Liver (tissue), 9 donors: Measurements from ENCODE around the gene SCD5. TPM values are rescaled to one million over a fixed set of nuclear protein-coding genes. Genes with fewer than 3 reads are reported as not detected.

Experiments used
- DNase-seq: peaks from one replicate; pipeline ENCODE4 v3.0.0-alpha.2; 2017; ENCODE audit warnings: low spot score
- H3K27ac ChIP-seq, 2 donors: one replicate each; pipeline ENCODE4 v1.7.0; 2013; ENCODE audit warnings: inconsistent platforms in 2 of 2, low read length in 2 of 2, control low read depth in 1 of 2, low read depth in 1 of 2, mild to moderate bottlenecking in 1 of 2
- H3K27me3 ChIP-seq, 4 donors: one replicate each; pipeline versions ENCODE4 v1.6.1 to v1.7.0; 2013; ENCODE audit warnings: low read length in 3 of 4, inconsistent platforms in 1 of 4, mild to moderate bottlenecking in 1 of 4, moderate library complexity in 1 of 4; ENCODE audit not compliant: control insufficient read depth in 4 of 4, insufficient read depth in 4 of 4
- H3K36me3 ChIP-seq, 4 donors: one replicate each; pipeline versions ENCODE4 v1.6.1 to v1.7.0; 2013; ENCODE audit warnings: low read length in 3 of 4, mild to moderate bottlenecking in 3 of 4, low read depth in 1 of 4, moderate library complexity in 1 of 4; ENCODE audit not compliant: control insufficient read depth in 4 of 4, insufficient read depth in 3 of 4
- H3K4me1 ChIP-seq, 4 donors: one replicate each; pipeline versions ENCODE4 v1.6.1 to v1.7.0; 2013; ENCODE audit warnings: low read length in 3 of 4, mild to moderate bottlenecking in 3 of 4, moderate library complexity in 1 of 4; ENCODE audit not compliant: control insufficient read depth in 4 of 4, insufficient read depth in 4 of 4
- H3K4me3 ChIP-seq, 3 donors: one replicate each; pipeline versions ENCODE4 v1.6.1 to v1.7.0; 2013; ENCODE audit warnings: low read length in 3 of 3, control low read depth in 1 of 3, low read depth in 1 of 3, mild to moderate bottlenecking in 1 of 3
- H3K9ac ChIP-seq, 2 donors: one replicate each; pipeline ENCODE4 v1.7.0; 2013; ENCODE audit warnings: low read length in 2 of 2, mild to moderate bottlenecking in 2 of 2, moderate library complexity in 2 of 2, control low read depth in 1 of 2, low read depth in 1 of 2
- H3K9me3 ChIP-seq, 4 donors: one replicate each; pipeline versions ENCODE4 v1.6.1 to v1.7.0; 2013; ENCODE audit warnings: low read length in 3 of 4; ENCODE audit not compliant: control insufficient read depth in 4 of 4
- EGR1 ChIP-seq, 2 donors: IDR thresholded peaks; 2 replicates each; pipeline ENCODE4 v1.6.1; 2016 to 2018; ENCODE audit warnings: antibody characterized with exemption in 2 of 2, low read depth in 2 of 2
- FOXA1 ChIP-seq: IDR thresholded peaks from 2 replicates; pipeline ENCODE4 v1.6.1; 2016; ENCODE audit warnings: antibody characterized with exemption
- FOXA2 ChIP-seq: IDR thresholded peaks from 2 replicates; pipeline ENCODE4 v1.6.1; 2016; ENCODE audit warnings: antibody characterized with exemption
- GABPA ChIP-seq, 2 donors: IDR thresholded peaks in 1 of 2; conservative IDR thresholded peaks in 1 of 2; 2 replicates each; pipeline ENCODE4 v1.6.1; 2016; ENCODE audit warnings: antibody characterized with exemption in 2 of 2, mild to moderate bottlenecking in 1 of 2, moderate library complexity in 1 of 2
- JUND ChIP-seq, 2 donors: IDR thresholded peaks; 2 replicates each; pipeline ENCODE4 v1.6.1; 2016; ENCODE audit warnings: antibody characterized with exemption in 2 of 2
- NR2F2 ChIP-seq: IDR thresholded peaks from 2 replicates; pipeline ENCODE4 v1.6.1; 2016; ENCODE audit warnings: antibody characterized with exemption
- RAD21 ChIP-seq, 2 donors: IDR thresholded peaks; 2 replicates each; pipeline ENCODE4 v1.6.1; 2016; ENCODE audit warnings: antibody characterized with exemption in 2 of 2, mild to moderate bottlenecking in 2 of 2
- SP1 ChIP-seq: IDR thresholded peaks from 2 replicates; pipeline ENCODE4 v1.6.1; 2018; ENCODE audit warnings: antibody characterized with exemption, mild to moderate bottlenecking
- TAF1 ChIP-seq: conservative IDR thresholded peaks from 2 replicates; pipeline ENCODE4 v1.6.1; 2016; ENCODE audit warnings: antibody characterized with exemption, mild to moderate bottlenecking
- WGBS: extraction: QIAGEN DNeasy Blood & Tissue Kit; methylation state at CpG from one replicate; pipeline ENCODE4 v1.1.7; 2013; 5-methylcytosine and 5-hydroxymethylcytosine counted together
- polyA plus RNA-seq, 2 donors: library from polyadenylated mRNA; stranded (reverse) in 1 of 2; unstranded in 1 of 2; fragments of 200-250 nt in 1 of 2; fragments of >200 nt in 1 of 2; fragmentation: Nextera tagmentation in 1 of 2; extraction: Ambion mirVana in 1 of 2; gene quantifications; one replicate each; pipeline versions ENCODE4 v1.2.1 to v1.2.3, GENCODE V29; 2013 to 2015
- total RNA-seq, 2 donors: library from RNA; depleted of rRNA; stranded (reverse); fragments of >200 nt; gene quantifications; one replicate each; pipeline ENCODE4 v1.2.3, GENCODE V29; 2014
- TF ChIP-seq, protein P1 (sequence below): IDR thresholded peaks from 2 replicates; pipeline ENCODE4 v1.6.1; 2016; ENCODE audit warnings: antibody characterized with exemption, mild to moderate bottlenecking
- TF ChIP-seq, protein P2 (sequence below): fragments of 150-350 bp; IDR thresholded peaks from 2 replicates; pipeline ENCODE4 v1.5.1; 2017; ENCODE audit warnings: improper control_type of control experiment, low read depth, low read length; ENCODE audit not compliant: missing input control
- TF ChIP-seq, protein P3 (sequence below): IDR thresholded peaks from 2 replicates; pipeline ENCODE4 v1.6.1; 2016; ENCODE audit warnings: antibody characterized with exemption
- TF ChIP-seq, protein P4 (sequence below): IDR thresholded peaks from 2 replicates; pipeline ENCODE4 v1.6.1; 2016; ENCODE audit warnings: antibody characterized with exemption
- TF ChIP-seq, protein P5 (sequence below): IDR thresholded peaks from 2 replicates; pipeline ENCODE4 v1.6.1; 2016; ENCODE audit warnings: antibody characterized with exemption
- donor health status: healthy.
- donor health status: healthy.
- donor health status: healthy.
- donor health status: healthy.
- donor health status: healthy.

Gene SCD5
- total and polyA plus RNA-seq, 4 donors, result 0.14 to 1.9 (median 0.57) TPM

DNA sequence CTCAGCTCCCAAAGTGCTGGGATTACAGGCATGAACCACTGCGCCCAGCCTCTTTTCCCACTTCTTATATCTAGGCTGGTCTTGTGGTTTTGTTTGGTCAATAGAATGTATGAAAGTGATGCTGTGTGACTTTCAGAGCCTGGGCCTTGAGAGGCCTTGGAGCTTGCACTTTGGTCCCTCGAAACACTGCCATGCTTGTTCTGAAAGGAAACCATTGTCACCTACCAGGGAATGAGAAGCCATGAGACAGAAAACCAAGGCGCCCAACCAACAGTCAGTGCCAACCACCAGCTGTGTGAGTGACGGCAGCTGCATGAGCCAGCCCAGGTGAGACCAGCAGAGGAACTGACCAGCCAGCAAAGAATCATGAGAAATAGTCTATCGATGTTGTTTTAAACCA, 57.4 kb downstream of the SCD5 start:
- Histone ChIP-seq H3K27me3 (no peaks in the 10 kb centered on the region), H3K27ac (no peak overlapping the region), H3K9me3 (no peaks in the 10 kb centered on the region), H3K36me3 (no peaks in the 10 kb centered on the region), H3K4me3 (no peak overlapping the region), H3K4me1 (peaks cover 0 to 3% (median 0%) of the 10 kb centered on the region in 4 donors), H3K9ac (no peak overlapping the region)
- TF ChIP-seq, protein P1, sequence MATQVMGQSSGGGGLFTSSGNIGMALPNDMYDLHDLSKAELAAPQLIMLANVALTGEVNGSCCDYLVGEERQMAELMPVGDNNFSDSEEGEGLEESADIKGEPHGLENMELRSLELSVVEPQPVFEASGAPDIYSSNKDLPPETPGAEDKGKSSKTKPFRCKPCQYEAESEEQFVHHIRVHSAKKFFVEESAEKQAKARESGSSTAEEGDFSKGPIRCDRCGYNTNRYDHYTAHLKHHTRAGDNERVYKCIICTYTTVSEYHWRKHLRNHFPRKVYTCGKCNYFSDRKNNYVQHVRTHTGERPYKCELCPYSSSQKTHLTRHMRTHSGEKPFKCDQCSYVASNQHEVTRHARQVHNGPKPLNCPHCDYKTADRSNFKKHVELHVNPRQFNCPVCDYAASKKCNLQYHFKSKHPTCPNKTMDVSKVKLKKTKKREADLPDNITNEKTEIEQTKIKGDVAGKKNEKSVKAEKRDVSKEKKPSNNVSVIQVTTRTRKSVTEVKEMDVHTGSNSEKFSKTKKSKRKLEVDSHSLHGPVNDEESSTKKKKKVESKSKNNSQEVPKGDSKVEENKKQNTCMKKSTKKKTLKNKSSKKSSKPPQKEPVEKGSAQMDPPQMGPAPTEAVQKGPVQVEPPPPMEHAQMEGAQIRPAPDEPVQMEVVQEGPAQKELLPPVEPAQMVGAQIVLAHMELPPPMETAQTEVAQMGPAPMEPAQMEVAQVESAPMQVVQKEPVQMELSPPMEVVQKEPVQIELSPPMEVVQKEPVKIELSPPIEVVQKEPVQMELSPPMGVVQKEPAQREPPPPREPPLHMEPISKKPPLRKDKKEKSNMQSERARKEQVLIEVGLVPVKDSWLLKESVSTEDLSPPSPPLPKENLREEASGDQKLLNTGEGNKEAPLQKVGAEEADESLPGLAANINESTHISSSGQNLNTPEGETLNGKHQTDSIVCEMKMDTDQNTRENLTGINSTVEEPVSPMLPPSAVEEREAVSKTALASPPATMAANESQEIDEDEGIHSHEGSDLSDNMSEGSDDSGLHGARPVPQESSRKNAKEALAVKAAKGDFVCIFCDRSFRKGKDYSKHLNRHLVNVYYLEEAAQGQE, result no peak
- TF ChIP-seq, protein P2, sequence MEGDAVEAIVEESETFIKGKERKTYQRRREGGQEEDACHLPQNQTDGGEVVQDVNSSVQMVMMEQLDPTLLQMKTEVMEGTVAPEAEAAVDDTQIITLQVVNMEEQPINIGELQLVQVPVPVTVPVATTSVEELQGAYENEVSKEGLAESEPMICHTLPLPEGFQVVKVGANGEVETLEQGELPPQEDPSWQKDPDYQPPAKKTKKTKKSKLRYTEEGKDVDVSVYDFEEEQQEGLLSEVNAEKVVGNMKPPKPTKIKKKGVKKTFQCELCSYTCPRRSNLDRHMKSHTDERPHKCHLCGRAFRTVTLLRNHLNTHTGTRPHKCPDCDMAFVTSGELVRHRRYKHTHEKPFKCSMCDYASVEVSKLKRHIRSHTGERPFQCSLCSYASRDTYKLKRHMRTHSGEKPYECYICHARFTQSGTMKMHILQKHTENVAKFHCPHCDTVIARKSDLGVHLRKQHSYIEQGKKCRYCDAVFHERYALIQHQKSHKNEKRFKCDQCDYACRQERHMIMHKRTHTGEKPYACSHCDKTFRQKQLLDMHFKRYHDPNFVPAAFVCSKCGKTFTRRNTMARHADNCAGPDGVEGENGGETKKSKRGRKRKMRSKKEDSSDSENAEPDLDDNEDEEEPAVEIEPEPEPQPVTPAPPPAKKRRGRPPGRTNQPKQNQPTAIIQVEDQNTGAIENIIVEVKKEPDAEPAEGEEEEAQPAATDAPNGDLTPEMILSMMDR, result no peak
- TF ChIP-seq, protein P3, sequence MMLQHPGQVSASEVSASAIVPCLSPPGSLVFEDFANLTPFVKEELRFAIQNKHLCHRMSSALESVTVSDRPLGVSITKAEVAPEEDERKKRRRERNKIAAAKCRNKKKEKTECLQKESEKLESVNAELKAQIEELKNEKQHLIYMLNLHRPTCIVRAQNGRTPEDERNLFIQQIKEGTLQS, result no peak
- TF ChIP-seq, protein P4, sequence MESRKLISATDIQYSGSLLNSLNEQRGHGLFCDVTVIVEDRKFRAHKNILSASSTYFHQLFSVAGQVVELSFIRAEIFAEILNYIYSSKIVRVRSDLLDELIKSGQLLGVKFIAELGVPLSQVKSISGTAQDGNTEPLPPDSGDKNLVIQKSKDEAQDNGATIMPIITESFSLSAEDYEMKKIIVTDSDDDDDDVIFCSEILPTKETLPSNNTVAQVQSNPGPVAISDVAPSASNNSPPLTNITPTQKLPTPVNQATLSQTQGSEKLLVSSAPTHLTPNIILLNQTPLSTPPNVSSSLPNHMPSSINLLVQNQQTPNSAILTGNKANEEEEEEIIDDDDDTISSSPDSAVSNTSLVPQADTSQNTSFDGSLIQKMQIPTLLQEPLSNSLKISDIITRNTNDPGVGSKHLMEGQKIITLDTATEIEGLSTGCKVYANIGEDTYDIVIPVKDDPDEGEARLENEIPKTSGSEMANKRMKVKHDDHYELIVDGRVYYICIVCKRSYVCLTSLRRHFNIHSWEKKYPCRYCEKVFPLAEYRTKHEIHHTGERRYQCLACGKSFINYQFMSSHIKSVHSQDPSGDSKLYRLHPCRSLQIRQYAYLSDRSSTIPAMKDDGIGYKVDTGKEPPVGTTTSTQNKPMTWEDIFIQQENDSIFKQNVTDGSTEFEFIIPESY, result no peak
- TF ChIP-seq FOXA2, result no peak
- no peak for TF ChIP-seq NR2F2
- no peak for TF ChIP-seq TAF1
- TF ChIP-seq GABPA (IDR thresholded peaks at IDR 0.05 in 1 of 2, conservative IDR thresholded peaks at IDR 0.05 in 1 of 2), result no peak
- TF ChIP-seq, protein P5, sequence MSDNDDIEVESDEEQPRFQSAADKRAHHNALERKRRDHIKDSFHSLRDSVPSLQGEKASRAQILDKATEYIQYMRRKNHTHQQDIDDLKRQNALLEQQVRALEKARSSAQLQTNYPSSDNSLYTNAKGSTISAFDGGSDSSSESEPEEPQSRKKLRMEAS, result no peak
- no peak for TF ChIP-seq FOXA1
- TF ChIP-seq JUND (IDR thresholded peaks at IDR 0.05), result no peak
- TF ChIP-seq RAD21 (IDR thresholded peaks at IDR 0.05), result no peak
- no peak for TF ChIP-seq SP1
- no peak for TF ChIP-seq EGR1 (IDR thresholded peaks at IDR 0.05; ENCODE audit: low read depth in 2 of 2)
- DNase-seq, result no peak
- WGBS, result 97% methylated on average over 5 of the region's 5 CpGs
